Measurements from ENCODE around the gene CHCHD3.

DNA sequence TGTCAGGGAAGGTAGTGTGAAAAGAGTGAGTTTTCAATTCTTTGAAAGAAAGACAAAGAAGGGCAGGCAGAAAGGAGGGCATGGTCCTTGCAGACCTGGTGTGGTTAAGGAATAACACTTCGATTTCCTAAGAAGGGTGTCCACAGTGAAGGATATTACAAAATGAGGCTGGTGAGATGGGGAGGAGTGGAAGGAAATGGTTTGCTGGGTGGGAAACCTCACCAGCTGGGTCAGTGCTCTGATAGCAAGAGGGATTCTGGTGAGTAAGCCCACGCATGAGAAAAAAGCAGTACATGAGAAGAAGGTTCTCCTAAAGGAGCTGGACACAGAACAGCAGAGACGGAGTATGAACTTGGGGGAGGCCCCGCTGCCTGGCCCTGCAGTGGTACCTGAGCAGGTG lies 275.1 kb downstream of the CHCHD3 start:
- TF ChIP-seq, protein P1, sequence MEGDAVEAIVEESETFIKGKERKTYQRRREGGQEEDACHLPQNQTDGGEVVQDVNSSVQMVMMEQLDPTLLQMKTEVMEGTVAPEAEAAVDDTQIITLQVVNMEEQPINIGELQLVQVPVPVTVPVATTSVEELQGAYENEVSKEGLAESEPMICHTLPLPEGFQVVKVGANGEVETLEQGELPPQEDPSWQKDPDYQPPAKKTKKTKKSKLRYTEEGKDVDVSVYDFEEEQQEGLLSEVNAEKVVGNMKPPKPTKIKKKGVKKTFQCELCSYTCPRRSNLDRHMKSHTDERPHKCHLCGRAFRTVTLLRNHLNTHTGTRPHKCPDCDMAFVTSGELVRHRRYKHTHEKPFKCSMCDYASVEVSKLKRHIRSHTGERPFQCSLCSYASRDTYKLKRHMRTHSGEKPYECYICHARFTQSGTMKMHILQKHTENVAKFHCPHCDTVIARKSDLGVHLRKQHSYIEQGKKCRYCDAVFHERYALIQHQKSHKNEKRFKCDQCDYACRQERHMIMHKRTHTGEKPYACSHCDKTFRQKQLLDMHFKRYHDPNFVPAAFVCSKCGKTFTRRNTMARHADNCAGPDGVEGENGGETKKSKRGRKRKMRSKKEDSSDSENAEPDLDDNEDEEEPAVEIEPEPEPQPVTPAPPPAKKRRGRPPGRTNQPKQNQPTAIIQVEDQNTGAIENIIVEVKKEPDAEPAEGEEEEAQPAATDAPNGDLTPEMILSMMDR (IDR thresholded peaks at IDR 0.05; ENCODE audit: low read depth, low read length, missing input control), result no peak
- TF ChIP-seq, protein P2, sequence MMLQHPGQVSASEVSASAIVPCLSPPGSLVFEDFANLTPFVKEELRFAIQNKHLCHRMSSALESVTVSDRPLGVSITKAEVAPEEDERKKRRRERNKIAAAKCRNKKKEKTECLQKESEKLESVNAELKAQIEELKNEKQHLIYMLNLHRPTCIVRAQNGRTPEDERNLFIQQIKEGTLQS (IDR thresholded peaks at IDR 0.05), result no peak
- no peak for TF ChIP-seq JUND (IDR thresholded peaks at IDR 0.05)
- no peak for TF ChIP-seq YY1 (IDR thresholded peaks at IDR 0.05)

All from liver (tissue), 3 donors.